ENCODE results near the gene CLPSL1. TPM values are rescaled to one million over a fixed set of nuclear protein-coding genes. Genes with fewer than 3 reads are reported as not detected.

Gene CLPSL1
- total and polyA plus RNA-seq, 2 of the 8 experiments (the other 6 are each of a cell fraction or from before 2014, with no cell fraction given) = not detected

- H3K27ac ChIP-seq (ENCODE audit: low read depth, low read length) = no peak overlapping the region
- no peak overlapping the region for H3K9ac ChIP-seq (replicated peaks in 1 of 4; ENCODE audit: extremely low read depth in 1 of 4, low read depth in 3 of 4, low read length in 3 of 4)
- peaks cover 0 to 5% (median 0%) of the 10 kb centered on the region in 4 experiments; a peak in 2 of 7 replicates for H3K4me1 ChIP-seq (replicated peaks in 1 of 4; ENCODE audit: control insufficient read depth in 3 of 4, insufficient read depth in 4 of 4, low read length in 3 of 4)
- H3K79me1 ChIP-seq (ENCODE audit: low read depth, low read length) = no peaks in the 10 kb centered on the region
- no peak overlapping the region for H2BK15ac ChIP-seq (ENCODE audit: low read length)
- H4K91ac ChIP-seq (replicated peaks; ENCODE audit: insufficient read length, low read length) = no peak overlapping the region
- H3K4me3 ChIP-seq (ENCODE audit: extremely low read depth in 1 of 4, insufficient read depth in 2 of 4, low read depth in 3 of 4, low read length in 4 of 4) = no peak overlapping the region
- CTCF ChIA-PET (ENCODE audit: partially characterized antibody) = interaction anchor here (1.2 kb wide), 1 partner anchor 11 kb away, joined by 3 read pairs; no protein-coding TSS in a partner anchor
- WGBS, 2 experiments (ENCODE audit: extremely low coverage in 1 of 2, insufficient coverage in 1 of 2, insufficient read length in 1 of 2, insufficient replicate concordance in 2 of 2, low coverage in 1 of 2, low lambda C conversion rate in 2 of 2, missing lambda C conversion rate in 1 of 2) = 87% methylated on average over 5 of the region's 5 CpGs; no CpG with 5 or more reads in 1 of the 2 experiments
- H3K9me3 ChIP-seq (ENCODE audit: insufficient read depth in 2 of 2, low read depth in 1 of 2, low read length in 1 of 2) = no peaks in the 10 kb centered on the region
- H3K79me2 ChIP-seq (ENCODE audit: control insufficient read depth in 1 of 2, insufficient read depth in 2 of 2, low read length in 2 of 2) = no peaks in the 10 kb centered on the region
- no peaks in the 10 kb centered on the region for H4K20me1 ChIP-seq (replicated peaks in 1 of 2; ENCODE audit: control insufficient read depth in 1 of 2, insufficient read depth in 2 of 2, low read length in 2 of 2)
- H3K23me2 ChIP-seq (ENCODE audit: low read depth, low read length) = no peaks in the 10 kb centered on the region
- no peak overlapping the region for H2BK5ac ChIP-seq (ENCODE audit: low read depth, low read length)
- DNase-seq (ENCODE audit: low read depth in 1 of 2, low spot score in 2 of 2) (no peak), FAIRE-seq (no peak)
- H4K5ac ChIP-seq (ENCODE audit: insufficient read length, low read depth, low read length) = no peak overlapping the region
- H4K8ac ChIP-seq (ENCODE audit: extremely low read depth, insufficient read depth, low read length) = no peak overlapping the region
- H2AFZ ChIP-seq (ENCODE audit: low read length) = no peak overlapping the region
- H3K36me3 ChIP-seq (ENCODE audit: control insufficient read depth in 2 of 4, insufficient read depth in 4 of 4, low read length in 3 of 4) = no peaks in the 10 kb centered on the region
- no peak overlapping the region for H3K4me2 ChIP-seq (ENCODE audit: insufficient read depth in 1 of 2, low read depth in 2 of 2, low read length in 2 of 2)
- TF ChIP-seq CEBPB (IDR thresholded peaks at IDR 0.05; ENCODE audit: low read depth, low read length) (peak; percentile 62), SAP30 (IDR thresholded peaks at IDR 0.05; ENCODE audit: insufficient read depth, insufficient replicate concordance, low read length) (no peak), CHD2 (IDR thresholded peaks at IDR 0.05; ENCODE audit: low read length) (no peak), SP2 (IDR thresholded peaks at IDR 0.05; ENCODE audit: low read length) (no peak)
- no peak overlapping the region for H3K23ac ChIP-seq (ENCODE audit: insufficient read length)
- H2BK120ac ChIP-seq (replicated peaks; ENCODE audit: low read depth, low read length) = no peak overlapping the region
- H2BK20ac ChIP-seq (ENCODE audit: low read length) = no peak overlapping the region
- H2BK12ac ChIP-seq (ENCODE audit: low read depth, low read length) = no peak overlapping the region
- H3K18ac ChIP-seq (ENCODE audit: extremely low read depth, low read length) = no peak overlapping the region
- H3K56ac ChIP-seq (replicated peaks; ENCODE audit: insufficient read length, low read depth, low read length) = no peak overlapping the region
- H3K27me3 ChIP-seq (replicated peaks in 1 of 4; ENCODE audit: control insufficient read depth in 3 of 4, extremely low read depth in 1 of 4, insufficient read depth in 3 of 4, low read length in 3 of 4) = no peaks in the 10 kb centered on the region
- POLR2A ChIA-PET (ENCODE audit: partially characterized antibody) = interaction anchor here (0.7 to 1.0 kb wide), 2 partner anchors 26 to 27 kb away, joined by 3 to 6 read pairs; no protein-coding TSS in a partner anchor
- no peak overlapping the region for H3K4ac ChIP-seq (replicated peaks; ENCODE audit: insufficient read length, low read depth, low read length)
- no peak overlapping the region for H3K14ac ChIP-seq (ENCODE audit: insufficient read length)
- H2AK5ac ChIP-seq (ENCODE audit: low read depth, low read length) = no peak overlapping the region
These were observed 9.9 kb downstream of the CLPSL1 start for GRCh38 chr6:35790683-35791082.
